T-helper 17 cell (primary cell): ENCODE results near the gene IRAK1BP1. TPM values are rescaled to one million over a fixed set of nuclear protein-coding genes. Genes with fewer than 3 reads are reported as not detected.
A peak's percentile ranks its signal among the peaks of the same experiment; 100 is the strongest.
"Not testable (repeated sequence)": the region's sequence is repeated elsewhere in the genome, so short reads cannot be mapped to it uniquely, and the experiment has no call there.

Experiments
- ATAC-seq: fragments of 150-1000 bp; cut with Tn5 transposase; 2 replicates; pipeline ENCODE4 v1.10.0; 2021; ENCODE audit warnings: mild to moderate bottlenecking, moderate library complexity
- DNase-seq, 3 donors: peaks; one replicate each; pipeline versions ENCODE4 v3.0.0 to v3.0.0-alpha.2; 2020 to 2021
- H3K9me3 ChIP-seq: one replicate; pipeline ENCODE4 v1.7.0; 2013; ENCODE audit warnings: low read length, mild to moderate bottlenecking; ENCODE audit not compliant: control insufficient read depth, poor library complexity, severe bottlenecking
- H3K27ac Mint-ChIP-seq: one replicate; pipeline ENCODE4 v1.8.0; 2022; ENCODE audit warnings: mild to moderate bottlenecking, moderate library complexity, mixed read lengths
- H3K27me3 Mint-ChIP-seq: one replicate; pipeline ENCODE4 v1.8.0; 2022; ENCODE audit warnings: mixed read lengths
- H3K36me3 Mint-ChIP-seq: one replicate; pipeline ENCODE4 v1.8.0; 2022; ENCODE audit warnings: low read depth, mixed read lengths
- H3K4me1 Mint-ChIP-seq: one replicate; pipeline ENCODE4 v1.8.0; 2022; ENCODE audit warnings: mild to moderate bottlenecking, mixed read lengths
- H3K4me3 Mint-ChIP-seq: one replicate; pipeline ENCODE4 v1.8.0; 2022; ENCODE audit warnings: mild to moderate bottlenecking, moderate library complexity, mixed read lengths
- total RNA-seq, 4 donors: library from RNA in 2 of 4; stranded (reverse) in 2 of 4; gene quantifications; one replicate each; pipeline ENCODE4 v1.2.3 and lab custom pipeline; 2022 to 2026

The IRAK1BP1 gene
- total RNA-seq, 2 donors from 2014 or later: 1.1 to 2.4 TPM

DNA sequence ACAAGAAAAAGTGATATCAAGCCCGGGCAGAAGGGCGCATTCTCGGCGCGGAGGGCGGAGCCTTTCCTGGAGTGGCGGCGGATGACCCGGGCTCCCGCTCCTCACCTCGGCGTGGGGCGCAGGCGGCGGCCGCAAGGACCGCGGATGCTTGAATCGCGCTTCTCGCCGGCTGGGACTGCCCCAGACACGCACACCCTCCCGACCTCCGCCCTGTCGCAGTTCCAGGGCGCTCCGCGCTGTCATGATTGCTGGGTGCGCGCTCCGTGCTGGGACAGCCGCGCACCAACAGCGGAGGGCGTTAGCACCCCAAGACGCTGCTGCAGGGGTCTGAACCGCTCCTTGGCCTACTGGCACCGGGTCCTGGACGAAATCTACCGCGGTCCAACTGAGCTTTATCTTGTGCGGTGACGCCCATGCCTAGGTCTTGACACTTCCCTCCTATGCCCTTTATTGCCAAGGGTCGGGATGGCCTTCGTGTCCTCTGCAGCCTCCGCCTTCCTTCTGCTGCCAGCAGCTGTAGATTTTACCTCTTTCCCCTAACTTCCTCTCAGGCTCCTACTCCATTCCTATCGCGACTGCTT is 43.3 kb downstream of the IRAK1BP1 start:
- Mint-ChIP-seq H3K36me3 (no peaks in the 10 kb centered on the region), H3K27ac (no peak overlapping the region), H3K4me3 (peak overlapping the region; percentile 76), H3K27me3 (peaks cover 29% of the 10 kb centered on the region), H3K4me1 (peaks cover 12% of the 10 kb centered on the region)
- ATAC-seq: no peak
- DNase-seq: no peak
- no peaks in the 10 kb centered on the region for H3K9me3 ChIP-seq

DNA sequence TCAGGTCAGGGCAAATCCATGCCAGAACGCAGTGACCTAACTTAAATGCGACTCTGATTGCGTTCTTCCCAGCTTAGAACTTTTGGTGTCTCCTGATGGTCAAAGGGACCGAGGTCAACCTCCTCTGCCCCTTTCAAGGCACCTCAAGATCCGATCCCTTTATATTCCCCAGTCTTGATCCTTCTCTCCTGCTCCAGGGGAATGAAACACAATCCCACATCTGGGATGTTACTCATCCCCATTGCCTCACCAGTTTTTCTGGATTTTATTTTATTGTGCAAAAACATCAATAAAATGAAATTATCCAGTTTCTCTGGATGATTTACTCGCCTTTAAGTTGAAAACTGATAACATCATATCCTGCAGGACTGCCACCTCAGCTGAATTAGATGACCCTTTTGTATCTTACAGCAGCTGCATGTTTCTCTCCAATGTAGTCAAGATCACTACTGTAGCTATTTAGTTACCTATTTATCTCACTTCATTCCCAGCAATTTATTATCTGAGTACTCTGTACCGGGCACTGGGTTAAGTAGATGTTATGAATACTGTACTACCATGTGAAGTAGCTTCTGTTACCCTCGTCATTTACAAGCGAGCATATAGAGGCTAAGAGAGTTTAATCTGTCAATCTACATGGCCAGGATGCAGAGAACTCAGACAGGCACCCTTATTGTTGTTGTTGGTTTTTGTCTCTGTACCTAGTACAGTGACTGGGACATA is 44.0 kb downstream of the IRAK1BP1 start:
- H3K27ac Mint-ChIP-seq: no peak overlapping the region
- no peak for ATAC-seq
- H3K9me3 ChIP-seq: no peaks in the 10 kb centered on the region
- H3K27me3 Mint-ChIP-seq: peaks cover 29% of the 10 kb centered on the region
- H3K36me3 Mint-ChIP-seq: no peaks in the 10 kb centered on the region
- H3K4me1 Mint-ChIP-seq: peaks cover 12% of the 10 kb centered on the region
- DNase-seq: no peak
- H3K4me3 Mint-ChIP-seq: peak overlapping the region; percentile 76

DNA sequence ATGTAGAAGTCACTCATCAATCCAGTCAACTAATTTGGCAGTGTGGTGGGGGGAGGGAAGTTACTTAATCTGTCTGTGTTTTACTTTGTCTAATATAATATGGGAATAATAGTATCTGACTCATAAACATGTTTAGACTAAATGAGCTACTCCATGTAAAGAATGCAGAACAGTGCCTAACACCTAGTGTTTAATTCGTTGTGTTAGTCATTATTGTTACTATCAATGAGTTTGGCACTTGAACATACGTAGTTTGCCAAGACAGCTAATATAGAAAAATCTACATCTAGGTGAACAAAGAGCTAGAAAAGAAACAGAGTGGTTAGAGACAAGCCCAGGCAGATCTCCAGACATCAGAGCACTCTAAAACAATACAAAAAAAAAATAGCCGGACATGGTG is 49.1 kb downstream of the IRAK1BP1 start:
- no peak overlapping the region for H3K27ac Mint-ChIP-seq
- H3K9me3 ChIP-seq: peaks cover 5% of the 10 kb centered on the region
- no peak overlapping the region for H3K4me3 Mint-ChIP-seq
- DNase-seq: no peak
- ATAC-seq: no peak
- no peaks in the 10 kb centered on the region for H3K36me3 Mint-ChIP-seq
- peaks cover 5% of the 10 kb centered on the region for H3K27me3 Mint-ChIP-seq
- H3K4me1 Mint-ChIP-seq: no peaks in the 10 kb centered on the region

DNA sequence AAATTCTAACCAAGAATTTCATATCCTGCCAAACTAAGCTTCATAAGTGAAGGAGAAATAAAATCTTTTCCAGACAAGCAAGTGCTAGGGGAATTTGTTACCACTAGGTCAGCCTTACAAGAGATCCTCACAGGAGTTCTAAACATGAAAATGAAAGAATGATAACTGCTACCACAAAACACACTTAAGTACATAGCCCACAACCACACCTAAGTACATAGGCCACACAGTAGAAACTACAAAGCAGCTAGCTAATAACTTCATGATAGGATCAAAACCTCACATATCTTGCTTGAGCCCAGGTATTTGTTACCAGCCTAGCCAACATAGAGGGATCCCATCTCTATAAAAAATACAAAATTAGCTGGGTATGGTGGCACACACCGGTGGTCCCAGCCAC is 50.4 kb downstream of the IRAK1BP1 start:
- Mint-ChIP-seq H3K4me3 (no peak overlapping the region), H3K27ac (no peak overlapping the region), H3K27me3 (no peaks in the 10 kb centered on the region), H3K36me3 (no peaks in the 10 kb centered on the region), H3K4me1 (no peaks in the 10 kb centered on the region)
- no peak for ATAC-seq
- H3K9me3 ChIP-seq: peaks cover 5% of the 10 kb centered on the region
- DNase-seq: no peak

DNA sequence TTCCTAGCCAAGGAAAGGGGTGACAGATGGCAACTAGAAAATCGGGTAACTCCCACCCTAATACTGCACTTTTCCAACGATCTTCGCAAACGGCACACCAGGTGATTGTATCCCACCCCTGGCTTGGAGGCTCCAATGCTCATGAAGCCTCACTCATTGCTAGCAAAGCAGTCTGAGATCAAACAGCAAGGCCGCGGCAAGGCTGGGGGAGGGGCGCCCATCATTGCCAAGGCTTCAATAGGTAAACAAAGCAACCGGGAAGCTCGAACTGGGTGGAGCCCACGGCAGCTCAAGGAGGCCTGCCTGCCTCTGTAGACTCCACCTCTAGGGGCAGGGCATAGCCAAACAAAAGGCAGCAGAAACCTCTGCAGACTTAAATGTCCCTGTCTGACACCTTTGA is 53.8 kb downstream of the IRAK1BP1 start:
- not testable (repeated sequence) for H3K27ac Mint-ChIP-seq, H3K36me3 Mint-ChIP-seq, DNase-seq, H3K9me3 ChIP-seq, H3K27me3 Mint-ChIP-seq, ATAC-seq, H3K4me3 Mint-ChIP-seq, H3K4me1 Mint-ChIP-seq

DNA sequence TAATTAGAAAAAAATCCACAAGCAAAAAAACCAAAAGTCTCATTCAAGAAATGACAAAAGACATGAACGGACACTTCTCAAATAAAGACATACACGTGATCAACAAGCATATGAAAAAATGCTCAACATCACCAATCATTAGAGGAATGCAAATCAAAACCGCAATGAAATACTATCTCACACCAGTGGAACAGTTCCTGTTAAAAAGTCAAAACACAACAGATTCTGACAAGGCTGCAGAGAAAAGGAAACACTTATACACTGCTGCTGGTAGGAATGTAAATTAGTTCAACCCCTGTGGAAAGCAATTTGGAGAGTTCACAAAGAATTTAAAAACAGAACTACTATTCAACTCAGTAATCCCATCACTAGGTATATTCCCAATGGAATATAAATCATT is 58.0 kb downstream of the IRAK1BP1 start:
- ATAC-seq (no peak), DNase-seq (no peak)
- H3K27me3 Mint-ChIP-seq: no peaks in the 10 kb centered on the region
- no peaks in the 10 kb centered on the region for H3K9me3 ChIP-seq
- no peaks in the 10 kb centered on the region for H3K36me3 Mint-ChIP-seq
- H3K4me3 Mint-ChIP-seq: no peak overlapping the region
- no peaks in the 10 kb centered on the region for H3K4me1 Mint-ChIP-seq
- H3K27ac Mint-ChIP-seq: no peak overlapping the region

DNA sequence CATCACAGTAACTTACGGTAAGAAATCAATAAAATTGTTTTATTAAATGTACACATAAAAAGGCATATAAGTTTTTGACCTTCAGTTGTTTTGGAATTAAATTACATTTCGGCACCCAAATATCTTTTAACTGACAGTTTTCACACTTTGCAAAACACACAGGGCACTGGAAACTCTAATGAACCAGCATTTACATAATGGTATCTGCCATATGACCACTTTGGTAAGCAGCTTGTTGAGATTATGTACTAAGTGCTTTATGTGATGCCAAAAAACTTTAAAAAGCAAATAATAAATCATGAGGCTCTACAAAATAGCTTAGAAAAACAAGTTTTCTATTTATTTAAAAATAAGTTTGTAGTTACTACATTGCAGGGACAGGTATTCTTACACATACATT is 68.2 kb downstream of the IRAK1BP1 start:
- H3K27me3 Mint-ChIP-seq: no peaks in the 10 kb centered on the region
- H3K4me1 Mint-ChIP-seq: no peaks in the 10 kb centered on the region
- H3K4me3 Mint-ChIP-seq: no peak overlapping the region
- no peak overlapping the region for H3K27ac Mint-ChIP-seq
- peaks cover 2% of the 10 kb centered on the region for H3K36me3 Mint-ChIP-seq
- no peak for ATAC-seq
- DNase-seq: no peak
- H3K9me3 ChIP-seq: no peaks in the 10 kb centered on the region

DNA sequence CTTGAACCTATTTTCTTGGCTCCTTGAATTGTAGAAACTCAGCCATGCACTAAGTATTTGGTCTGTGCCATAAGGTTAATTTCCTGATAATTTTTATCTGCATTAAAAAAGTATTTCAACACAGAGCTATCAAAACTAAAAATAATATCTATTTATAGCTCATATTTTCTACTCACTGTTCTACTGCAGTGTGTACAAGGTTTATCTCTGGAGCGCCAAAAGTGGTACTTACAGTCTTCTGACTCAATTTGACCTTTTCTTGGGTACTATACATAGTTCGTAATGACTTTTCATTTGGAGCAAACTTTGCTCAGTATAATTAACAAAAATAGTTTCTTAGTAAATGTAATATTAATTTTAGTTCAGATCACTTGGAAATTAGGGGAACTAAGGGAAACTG is 69.2 kb downstream of the IRAK1BP1 start:
- H3K27ac Mint-ChIP-seq: no peak overlapping the region

DNA sequence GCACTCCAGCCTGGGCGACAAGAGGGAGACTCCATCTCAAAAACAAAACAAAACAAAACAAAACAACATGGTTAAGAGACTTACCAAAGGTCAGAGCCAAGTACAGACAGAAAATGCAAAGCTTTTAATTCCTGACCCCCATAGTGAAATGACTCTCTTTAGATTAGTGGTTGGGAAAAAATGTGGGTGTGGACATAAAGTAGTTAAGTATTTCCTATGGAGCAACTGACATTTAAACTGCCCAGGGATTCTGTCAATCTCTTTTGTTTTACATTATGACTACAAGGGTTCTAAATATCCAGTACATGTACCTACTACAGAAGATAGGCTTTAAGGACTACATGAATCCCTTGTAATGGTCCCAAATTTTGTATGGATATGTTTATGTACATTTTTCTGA is 75.1 kb downstream of the IRAK1BP1 start:
- Mint-ChIP-seq H3K27me3 (no peaks in the 10 kb centered on the region), H3K36me3 (peaks cover 16% of the 10 kb centered on the region), H3K27ac (no peak overlapping the region)

More for the DNA sequence above, 69.2 kb downstream of the IRAK1BP1 start:
- Mint-ChIP-seq H3K4me1 (peaks cover 5% of the 10 kb centered on the region), H3K36me3 (peaks cover 7% of the 10 kb centered on the region), H3K4me3 (no peak overlapping the region), H3K27me3 (no peaks in the 10 kb centered on the region)
- H3K9me3 ChIP-seq: no peaks in the 10 kb centered on the region
- DNase-seq (no peak), ATAC-seq (no peak)

DNA sequence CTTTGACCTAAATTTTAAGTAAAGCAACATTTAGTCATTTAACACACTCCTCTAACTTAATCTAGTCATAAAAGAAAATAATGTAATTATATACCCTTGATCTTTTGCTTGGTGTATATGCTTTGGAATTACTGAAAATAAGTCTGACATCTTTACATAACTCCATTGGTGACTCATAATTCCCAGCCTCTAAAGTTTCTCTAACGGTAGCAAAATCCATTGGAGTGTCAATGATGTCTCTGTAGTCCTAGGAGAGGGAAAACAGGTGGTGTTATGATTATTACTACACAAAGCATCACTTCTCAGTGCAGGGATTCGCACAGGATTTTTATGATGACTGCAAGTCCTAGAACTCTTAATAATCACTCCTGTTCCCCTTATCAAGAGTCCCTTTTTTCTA is 80.2 kb downstream of the IRAK1BP1 start:
- H3K4me1 Mint-ChIP-seq: peaks cover 3% of the 10 kb centered on the region
- H3K27me3 Mint-ChIP-seq: no peaks in the 10 kb centered on the region
- DNase-seq (no peak), ATAC-seq (no peak)
- no peaks in the 10 kb centered on the region for H3K9me3 ChIP-seq
- H3K4me3 Mint-ChIP-seq: no peak overlapping the region
- no peak overlapping the region for H3K27ac Mint-ChIP-seq
- H3K36me3 Mint-ChIP-seq: peaks cover 18% of the 10 kb centered on the region

More for the DNA sequence above, 75.1 kb downstream of the IRAK1BP1 start:
- peaks cover 8% of the 10 kb centered on the region for H3K4me1 Mint-ChIP-seq
- no peaks in the 10 kb centered on the region for H3K9me3 ChIP-seq
- DNase-seq: no peak
- no peak overlapping the region for H3K4me3 Mint-ChIP-seq
- no peak for ATAC-seq

DNA sequence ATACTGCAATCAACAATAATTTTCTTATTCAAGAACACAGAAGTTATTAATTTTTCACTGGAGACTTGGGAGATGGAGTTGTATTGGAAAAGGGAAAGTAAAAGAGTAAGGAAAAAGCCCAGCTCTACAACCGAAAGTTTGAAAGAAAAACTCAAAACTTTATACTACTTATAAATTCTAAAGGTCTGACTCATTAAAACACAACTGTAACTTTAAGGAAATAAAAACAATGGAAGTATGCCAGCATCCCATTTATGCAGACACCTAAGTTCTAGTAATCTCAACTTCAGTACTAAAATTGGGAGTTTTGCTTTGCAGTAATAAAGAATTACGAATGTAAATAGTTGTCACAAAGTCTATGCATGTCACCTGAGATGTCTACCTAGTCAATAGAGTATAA is 80.6 kb downstream of the IRAK1BP1 start:
- Mint-ChIP-seq H3K27ac (no peak overlapping the region), H3K27me3 (no peaks in the 10 kb centered on the region)

DNA sequence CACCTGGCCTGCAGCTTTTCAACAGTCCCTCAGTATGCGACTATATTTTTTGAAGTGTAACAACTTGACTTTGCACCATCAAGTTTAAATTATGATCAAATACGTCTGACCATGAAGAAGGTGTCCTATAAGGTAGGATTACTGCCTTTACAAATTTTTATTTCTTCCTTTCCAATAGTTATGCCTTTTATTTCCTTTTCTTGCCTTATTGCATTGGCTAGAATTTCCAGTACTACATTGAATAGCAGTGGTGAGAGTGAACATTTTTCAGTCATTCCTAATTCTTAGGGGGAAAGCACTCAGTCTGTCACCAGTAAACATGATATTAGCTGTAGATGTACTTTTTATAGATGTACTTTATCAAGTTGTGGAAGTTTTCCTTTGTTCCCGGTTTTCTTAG is 81.4 kb downstream of the IRAK1BP1 start:
- no peak overlapping the region for H3K4me3 Mint-ChIP-seq
- no peaks in the 10 kb centered on the region for H3K9me3 ChIP-seq
- H3K27me3 Mint-ChIP-seq: no peaks in the 10 kb centered on the region
- no peak for DNase-seq
- peaks cover 19% of the 10 kb centered on the region for H3K36me3 Mint-ChIP-seq
- ATAC-seq: no peak
- H3K4me1 Mint-ChIP-seq: no peaks in the 10 kb centered on the region
- H3K27ac Mint-ChIP-seq: no peak overlapping the region

More for the DNA sequence above, 80.6 kb downstream of the IRAK1BP1 start:
- Mint-ChIP-seq H3K36me3 (peaks cover 20% of the 10 kb centered on the region), H3K4me3 (no peak overlapping the region), H3K4me1 (peaks cover 3% of the 10 kb centered on the region)
- DNase-seq (no peak), ATAC-seq (no peak)
- H3K9me3 ChIP-seq: no peaks in the 10 kb centered on the region

DNA sequence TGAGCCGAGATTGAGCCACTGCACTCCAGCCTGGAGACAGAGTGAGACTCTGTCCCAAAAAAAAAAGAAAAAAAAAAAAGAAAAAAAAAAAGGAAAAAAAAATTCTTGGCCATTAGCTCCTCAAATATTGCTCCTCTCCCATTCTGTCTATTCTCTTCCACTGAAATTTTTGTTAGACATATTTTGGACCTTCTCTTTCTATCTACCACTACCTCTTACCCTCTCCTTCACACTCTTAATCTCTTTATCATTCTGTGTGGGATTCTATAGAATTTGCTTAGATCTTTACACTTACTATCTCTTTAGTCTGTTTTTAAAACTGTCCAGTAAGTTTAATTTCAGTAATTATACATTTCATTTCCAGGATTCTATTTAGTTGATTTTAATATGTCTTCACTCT is 85.0 kb downstream of the IRAK1BP1 start:
- no peak for DNase-seq
- no peak overlapping the region for H3K27ac Mint-ChIP-seq
- H3K9me3 ChIP-seq: no peaks in the 10 kb centered on the region
- ATAC-seq: no peak
- no peak overlapping the region for H3K4me3 Mint-ChIP-seq
- H3K27me3 Mint-ChIP-seq: no peaks in the 10 kb centered on the region
- H3K36me3 Mint-ChIP-seq: peaks cover 21% of the 10 kb centered on the region
- no peaks in the 10 kb centered on the region for H3K4me1 Mint-ChIP-seq
